ENCODE data around the gene ZRANB1. TPM values are rescaled to one million over a fixed set of nuclear protein-coding genes. Genes with fewer than 3 reads are reported as not detected.

Gene ZRANB1
- total and polyA plus RNA-seq, 2 of the 4 experiments (the other 2 are of a cell fraction): 11.2 to 24.7 TPM

GRCh38 chr10:125007436-125007835, 65.5 kb downstream of the ZRANB1 start:
- Histone ChIP-seq H3K9me1 (ENCODE audit: insufficient read depth, low read length) (peaks cover 26% of the 10 kb centered on the region), H3K36me3 (ENCODE audit: control insufficient read depth, insufficient read depth, low read length) (peaks cover 23% of the 10 kb centered on the region; the same call in 1 of the 2 replicates), H3K18ac (ENCODE audit: low read depth, low read length) (no peak overlapping the region), H3K27ac (ENCODE audit: insufficient read depth, low read length) (no peak overlapping the region), H2BK20ac (ENCODE audit: low read depth, low read length) (no peak overlapping the region), H3K4me1 (ENCODE audit: control insufficient read depth, insufficient read depth, low read length) (peaks cover 9% of the 10 kb centered on the region; the same call in 1 of the 2 replicates), H2AFZ (replicated peaks; ENCODE audit: low read length, poor library complexity) (no peak overlapping the region), H3K4ac (ENCODE audit: low read depth, low read length) (no peak overlapping the region), H4K20me1 (ENCODE audit: insufficient read depth, low read length) (peaks cover 78% of the 10 kb centered on the region), H2AK5ac (ENCODE audit: low read depth, low read length) (no peak overlapping the region), H3K56ac (ENCODE audit: extremely low read depth, insufficient read depth, low read length) (no peak overlapping the region), H4K5ac (ENCODE audit: low read depth, low read length) (no peak overlapping the region), H4K91ac (ENCODE audit: insufficient read depth, low read depth, low read length) (no peak overlapping the region), H3K23ac (ENCODE audit: low read depth, low read length) (0 out of 2 replicates have a peak overlapping the region, but pooled peaks have one; percentile 42), H2BK120ac (ENCODE audit: low read depth, low read length) (no peak overlapping the region), H2BK5ac (ENCODE audit: low read depth, low read length, poor library complexity, severe bottlenecking) (no peak overlapping the region), H4K8ac (ENCODE audit: low read depth in 2 of 2, low read length in 2 of 2) (no peak overlapping the region; a peak in 1 of 4 replicates), H3K9ac (ENCODE audit: low read depth, low read length) (no peak overlapping the region), H3K27me3 (ENCODE audit: control insufficient read depth, insufficient read depth, low read length) (no peaks in the 10 kb centered on the region), H3K14ac (replicated peaks; ENCODE audit: low read depth, low read length) (no peak overlapping the region), H2BK15ac (ENCODE audit: low read depth, low read length) (no peak overlapping the region), H3K4me2 (ENCODE audit: low read depth, low read length) (no peak overlapping the region), H3K9me3 (ENCODE audit: control insufficient read depth, insufficient read depth, low read length) (no peaks in the 10 kb centered on the region), H3K79me1 (ENCODE audit: low read depth in 1 of 2, low read length in 2 of 2) (peaks cover 27 to 91% of the 10 kb centered on the region in 2 experiments), H2AK9ac (replicated peaks; ENCODE audit: low read depth, low read length, poor library complexity) (peak overlapping the region; percentile 44), H3K4me3 (ENCODE audit: insufficient read depth, low read depth, low read length) (no peak overlapping the region)
- intact Hi-C loops (cut with micrococcal nuclease) (no loop called here), in situ Hi-C loops (cut with MboI; ENCODE audit: low sequenced_read_pairs) (no loop called here), dilution Hi-C loops (cut with HindIII; ENCODE audit: low sequenced_read_pairs, unreplicated experiment) (no loop called here)
- ATAC-seq (ENCODE audit: low read depth): no peak; the same call in 1 of the 2 replicates
- DNase-seq: no peak
- no TSS peak for BruUV-seq (replicated peaks)
- POLR2A ChIA-PET (ENCODE audit: unreplicated experiment): no interaction called here
- TF ChIP-seq FOS (IDR thresholded peaks at IDR 0.05; ENCODE audit: low read depth, low read length) (no peak), POLR2A (IDR thresholded peaks at IDR 0.05; ENCODE audit: low read depth, low read length) (no peak), RFX5 (IDR thresholded peaks at IDR 0.05; ENCODE audit: low read depth, low read length) (no peak), CHD1 (IDR thresholded peaks at IDR 0.05; ENCODE audit: low read depth, low read length) (no peak), MAFK (IDR thresholded peaks at IDR 0.05; ENCODE audit: low read depth, low read length) (no peak), MXI1 (IDR thresholded peaks at IDR 0.05; ENCODE audit: borderline replicate concordance, low read depth, low read length) (no peak), BHLHE40 (IDR thresholded peaks at IDR 0.05; ENCODE audit: low read depth, low read length) (no peak), RCOR1 (IDR thresholded peaks at IDR 0.05; ENCODE audit: insufficient replicate concordance, low read length) (no peak), CTCF (conservative IDR thresholded peaks at IDR 0.05; ENCODE audit: low read depth, low read length) (no peak), SMC3 (IDR thresholded peaks at IDR 0.05; ENCODE audit: low read depth, low read length) (no peak), MAZ (IDR thresholded peaks at IDR 0.05; ENCODE audit: borderline replicate concordance, low read depth, low read length) (no peak), ELK1 (IDR thresholded peaks at IDR 0.05; ENCODE audit: borderline replicate concordance, low read depth, low read length) (no peak), CEBPB (IDR thresholded peaks at IDR 0.05; ENCODE audit: low read depth, low read length) (no peak), USF2 (IDR thresholded peaks at IDR 0.05; ENCODE audit: low read depth, low read length) (no peak), RAD21 (IDR thresholded peaks at IDR 0.05; ENCODE audit: low read length) (no peak), NFE2L2 (IDR thresholded peaks at IDR 0.05; ENCODE audit: low read depth, low read length) (no peak)
- 91% methylated on average over 5 of the region's 6 CpGs; no CpG with 5 or more reads in 1 of the 2 experiments for WGBS, 2 experiments (ENCODE audit: extremely low coverage in 2 of 2, insufficient read length in 1 of 2)
- CTCF ChIA-PET: interaction anchor here (0.6 to 0.7 kb wide), 2 partner anchors 23 to 54 kb away, joined by 3 to 4 read pairs; no protein-coding TSS in a partner anchor

Data from IMR-90 (cell line).